Coronary artery (tissue), 2 donors: ENCODE results near the gene SLC22A12.
A peak's percentile ranks its signal among the peaks of the same experiment; 100 is the strongest.

Experiments
- DNase-seq: peaks from one replicate; pipeline ENCODE4 v3.0.0-alpha.2; 2017; ENCODE audit warnings: low spot score
- H3K27ac ChIP-seq, 2 donors: fragments of 200-600 bp; sonication (generic); one replicate each; pipeline ENCODE4 v1.5.1; 2016 to 2019
- H3K4me3 ChIP-seq: fragments of 200-600 bp; sonication (generic); 2 replicates; pipeline ENCODE4 v1.5.1; 2016; ENCODE audit warnings: mild to moderate bottlenecking, moderate library complexity
- TF ChIP-seq, protein P1 (sequence below): fragments of 200-600 bp; sonication (generic); IDR thresholded peaks from one replicate; pipeline ENCODE4 v1.5.1; 2019; ENCODE audit warnings: antibody characterized with exemption

Gene SLC22A12

DNA sequence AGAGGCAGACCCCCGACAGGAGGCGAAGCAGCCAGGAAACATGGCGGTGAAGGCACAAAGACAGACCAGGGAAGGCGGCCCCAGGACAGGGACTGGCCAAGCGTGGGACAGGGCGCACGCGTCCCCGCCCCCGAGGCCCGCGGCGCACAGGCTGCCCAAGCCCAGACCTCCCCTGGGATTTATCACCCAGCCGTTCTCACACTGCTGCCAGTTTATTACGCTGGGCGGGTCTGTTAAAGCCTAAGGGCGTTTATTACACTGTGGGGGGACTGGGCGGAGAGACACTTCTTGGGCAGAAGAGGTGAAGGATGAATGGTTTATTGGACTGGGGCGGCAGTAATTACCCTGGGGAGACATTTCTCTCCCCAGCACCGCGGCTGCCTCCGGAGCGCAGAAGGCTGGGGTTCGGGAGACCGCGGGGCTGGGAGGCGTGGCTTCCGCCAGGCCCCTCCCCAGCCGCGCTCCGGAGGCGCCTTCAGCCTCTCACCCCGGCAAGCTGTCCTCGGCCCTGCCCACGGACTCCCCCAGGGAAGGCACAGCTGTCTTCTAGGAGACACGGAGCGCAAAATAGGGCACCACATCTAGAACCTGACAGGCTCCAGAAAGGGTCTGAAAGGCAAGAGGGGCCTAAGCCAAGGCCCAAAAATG is 47.1 kb downstream of the SLC22A12 start:
- TF ChIP-seq, protein P1, sequence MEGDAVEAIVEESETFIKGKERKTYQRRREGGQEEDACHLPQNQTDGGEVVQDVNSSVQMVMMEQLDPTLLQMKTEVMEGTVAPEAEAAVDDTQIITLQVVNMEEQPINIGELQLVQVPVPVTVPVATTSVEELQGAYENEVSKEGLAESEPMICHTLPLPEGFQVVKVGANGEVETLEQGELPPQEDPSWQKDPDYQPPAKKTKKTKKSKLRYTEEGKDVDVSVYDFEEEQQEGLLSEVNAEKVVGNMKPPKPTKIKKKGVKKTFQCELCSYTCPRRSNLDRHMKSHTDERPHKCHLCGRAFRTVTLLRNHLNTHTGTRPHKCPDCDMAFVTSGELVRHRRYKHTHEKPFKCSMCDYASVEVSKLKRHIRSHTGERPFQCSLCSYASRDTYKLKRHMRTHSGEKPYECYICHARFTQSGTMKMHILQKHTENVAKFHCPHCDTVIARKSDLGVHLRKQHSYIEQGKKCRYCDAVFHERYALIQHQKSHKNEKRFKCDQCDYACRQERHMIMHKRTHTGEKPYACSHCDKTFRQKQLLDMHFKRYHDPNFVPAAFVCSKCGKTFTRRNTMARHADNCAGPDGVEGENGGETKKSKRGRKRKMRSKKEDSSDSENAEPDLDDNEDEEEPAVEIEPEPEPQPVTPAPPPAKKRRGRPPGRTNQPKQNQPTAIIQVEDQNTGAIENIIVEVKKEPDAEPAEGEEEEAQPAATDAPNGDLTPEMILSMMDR: no peak
- no peak for DNase-seq
- H3K4me3 ChIP-seq: peak overlapping the region; percentile 53
- H3K27ac ChIP-seq: no peak overlapping the region

DNA sequence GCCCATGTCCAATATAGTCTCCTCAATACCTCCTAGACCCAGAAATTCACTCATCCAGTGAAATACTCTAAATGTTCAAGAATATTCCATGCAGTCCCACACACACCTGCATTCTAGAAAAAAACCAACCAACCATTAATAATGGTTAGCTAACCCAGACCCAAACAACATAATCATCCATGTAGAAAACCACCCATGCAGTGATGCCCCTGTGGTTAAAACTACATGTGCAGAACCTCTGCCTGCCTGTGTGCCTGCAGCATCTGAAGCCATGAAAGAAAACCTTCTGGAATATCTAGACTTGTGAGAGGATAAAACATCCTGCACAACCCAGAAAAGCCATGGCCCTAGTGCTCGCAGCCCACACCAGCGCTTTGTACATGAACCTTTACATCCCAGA is 47.8 kb downstream of the SLC22A12 start:
- H3K27ac ChIP-seq: no peak overlapping the region
- no peak overlapping the region for H3K4me3 ChIP-seq
- TF ChIP-seq, protein P1: no peak
- DNase-seq: no peak

GRCh38 chr11:64639885-64640284 is 48.9 kb downstream of the SLC22A12 start:
- Histone ChIP-seq H3K4me3 (no peak overlapping the region), H3K27ac (no peak overlapping the region)
- no peak for DNase-seq
- TF ChIP-seq, protein P1: no peak

DNA sequence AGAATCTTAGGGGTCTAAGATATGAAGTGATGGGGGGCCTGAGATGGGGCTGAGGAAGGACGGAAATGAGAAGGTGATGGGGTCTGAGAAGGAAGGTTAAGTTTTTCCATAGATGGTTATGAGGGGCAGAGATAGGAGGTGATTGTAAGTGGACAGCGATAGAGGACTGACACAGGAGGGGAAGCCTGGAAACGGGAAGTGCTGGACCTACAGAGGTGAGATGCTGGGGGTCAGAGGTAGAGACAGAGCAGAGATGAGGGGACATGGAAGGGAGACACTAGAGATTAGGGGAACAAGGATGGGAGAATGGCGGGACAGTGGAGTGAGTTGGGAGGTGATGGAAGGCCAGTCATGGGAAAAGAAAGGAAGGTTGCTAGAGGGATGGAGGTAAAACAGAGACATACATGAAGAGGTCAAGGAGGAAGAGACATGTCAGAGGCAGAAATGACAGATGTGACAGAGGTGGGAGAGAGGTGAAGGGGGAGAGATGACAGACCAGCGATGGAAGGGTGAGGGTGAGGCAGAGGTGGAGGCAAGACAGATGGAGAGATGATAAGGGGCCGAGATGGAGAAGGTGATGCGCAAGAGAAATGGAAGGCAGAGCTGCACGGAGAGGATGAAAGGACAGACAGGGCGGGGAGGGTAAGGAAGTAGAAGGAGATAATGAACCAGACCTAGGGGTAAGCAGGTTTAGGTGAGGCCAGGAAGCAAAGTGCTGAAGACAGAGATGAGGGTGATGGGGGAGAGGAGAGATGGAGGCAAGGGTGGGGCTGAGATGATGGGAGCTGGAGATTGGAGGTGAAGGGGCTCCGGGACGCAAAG is 50.8 kb downstream of the SLC22A12 start:
- H3K4me3 ChIP-seq: peak overlapping the region; percentile 70

DNA sequence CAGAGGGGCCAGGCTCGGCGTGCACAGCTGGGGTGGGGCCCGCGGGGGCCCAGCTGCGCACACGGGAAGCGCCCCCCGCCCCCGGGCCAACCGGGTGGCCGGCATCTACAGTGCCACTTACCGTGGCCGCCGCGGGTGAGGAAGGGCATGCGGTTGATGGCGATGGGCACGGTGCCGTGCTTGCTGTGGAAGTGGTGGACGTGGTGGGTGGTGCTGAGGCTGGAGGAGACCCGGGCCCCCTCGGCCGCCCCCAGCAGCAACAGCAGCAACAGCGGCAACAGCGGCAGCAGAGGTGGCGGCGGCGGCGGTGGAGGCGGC is 51.4 kb downstream of the SLC22A12 start:
- TF ChIP-seq, protein P1: no peak
- no peak for DNase-seq
- Histone ChIP-seq H3K27ac (no peak overlapping the region), H3K4me3 (peak overlapping the region; percentile 70)

More for the DNA sequence above, 50.8 kb downstream of the SLC22A12 start:
- TF ChIP-seq, protein P1: no peak
- DNase-seq: no peak
- H3K27ac ChIP-seq: no peak overlapping the region

GRCh38 chr11:64642871-64643255 is 51.8 kb downstream of the SLC22A12 start:
- peak overlapping the region; percentile 70 for H3K4me3 ChIP-seq
- DNase-seq: no peak

More at GRCh38 chr11:64642871-64643255, 51.8 kb downstream of the SLC22A12 start:
- TF ChIP-seq, protein P1: no peak
- no peak overlapping the region for H3K27ac ChIP-seq
